Suprapubic skin (tissue), 3 donors: Measurements from ENCODE around the gene CHRNB4.

Experiments used
- EP300 ChIP-seq: sonication (generic); formaldehyde crosslinking; IDR thresholded peaks from one replicate; pipeline ENCODE4 v1.6.1; 2017; ENCODE audit warnings: antibody characterized with exemption
- POLR2A ChIP-seq, 2 donors: fragments of 450-650 bp; IDR thresholded peaks; one replicate each; pipeline ENCODE4 v1.6.1; 2017; ENCODE audit warnings: antibody characterized with exemption in 2 of 2, mild to moderate bottlenecking in 2 of 2, moderate library complexity in 2 of 2
- TF ChIP-seq, protein P1 (sequence below), 2 donors: fragments of 200-600 bp in 1 of 2; fragments of 450-650 bp in 1 of 2; sonication (generic) in 1 of 2; IDR thresholded peaks; one replicate each; pipeline ENCODE4 v1.5.1; 2016 to 2019; ENCODE audit warnings: antibody characterized with exemption in 2 of 2, mild to moderate bottlenecking in 1 of 2, moderate library complexity in 1 of 2

DNA sequence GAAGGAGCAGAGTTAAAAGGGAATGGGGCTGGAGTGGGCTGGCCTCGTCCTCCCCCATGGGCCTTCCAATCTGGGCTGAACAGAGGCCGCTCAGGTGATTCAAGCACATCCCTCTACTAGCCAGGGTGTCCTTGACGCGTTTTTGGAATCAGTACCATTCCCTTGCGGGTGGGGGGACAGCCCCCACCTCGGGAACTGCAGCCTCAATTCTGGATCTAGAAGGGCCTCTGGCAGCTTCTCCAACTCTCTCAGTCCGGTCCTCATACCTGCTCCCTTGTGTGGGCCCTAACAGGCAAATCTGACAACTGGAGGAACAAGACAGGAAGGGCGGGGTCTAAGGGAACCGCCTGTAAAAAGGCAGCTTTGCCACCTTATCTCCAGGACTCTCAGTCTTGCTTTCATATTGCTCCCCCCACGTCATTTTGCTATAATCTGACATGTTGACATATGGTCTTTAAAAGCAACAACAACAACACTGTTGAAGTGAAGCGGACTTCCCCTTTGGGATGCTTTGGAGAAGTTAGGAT lies 802 bp upstream of the CHRNB4 start:
- TF ChIP-seq, protein P1, sequence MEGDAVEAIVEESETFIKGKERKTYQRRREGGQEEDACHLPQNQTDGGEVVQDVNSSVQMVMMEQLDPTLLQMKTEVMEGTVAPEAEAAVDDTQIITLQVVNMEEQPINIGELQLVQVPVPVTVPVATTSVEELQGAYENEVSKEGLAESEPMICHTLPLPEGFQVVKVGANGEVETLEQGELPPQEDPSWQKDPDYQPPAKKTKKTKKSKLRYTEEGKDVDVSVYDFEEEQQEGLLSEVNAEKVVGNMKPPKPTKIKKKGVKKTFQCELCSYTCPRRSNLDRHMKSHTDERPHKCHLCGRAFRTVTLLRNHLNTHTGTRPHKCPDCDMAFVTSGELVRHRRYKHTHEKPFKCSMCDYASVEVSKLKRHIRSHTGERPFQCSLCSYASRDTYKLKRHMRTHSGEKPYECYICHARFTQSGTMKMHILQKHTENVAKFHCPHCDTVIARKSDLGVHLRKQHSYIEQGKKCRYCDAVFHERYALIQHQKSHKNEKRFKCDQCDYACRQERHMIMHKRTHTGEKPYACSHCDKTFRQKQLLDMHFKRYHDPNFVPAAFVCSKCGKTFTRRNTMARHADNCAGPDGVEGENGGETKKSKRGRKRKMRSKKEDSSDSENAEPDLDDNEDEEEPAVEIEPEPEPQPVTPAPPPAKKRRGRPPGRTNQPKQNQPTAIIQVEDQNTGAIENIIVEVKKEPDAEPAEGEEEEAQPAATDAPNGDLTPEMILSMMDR (IDR thresholded peaks at IDR 0.05) = no peak
- TF ChIP-seq EP300 (no peak), POLR2A (IDR thresholded peaks at IDR 0.05) (no peak)
